ENCODE data around the gene ST8SIA4. TPM values are rescaled to one million over a fixed set of nuclear protein-coding genes. Genes with fewer than 3 reads are reported as not detected.

Gene ST8SIA4
- total RNA-seq, 1 experiment from 2014 or later = 2.5 TPM

- Histone ChIP-seq H3K36me3 (replicated peaks; ENCODE audit: control insufficient read depth, insufficient read depth, low read length) (no peaks in the 10 kb centered on the region), H3K27me3 (ENCODE audit: control insufficient read depth, insufficient read depth, low read length) (0 out of 2 replicates have a peak, but pooled peaks cover 1% of the 10 kb centered on the region), H3K4me3 (ENCODE audit: insufficient read depth, low read depth, low read length) (no peak overlapping the region)
- DNase-seq = no peak
Observed at GRCh38 chr5:100762108-100762507, 141.0 kb downstream of the ST8SIA4 start.

- H3K4me3 ChIP-seq (ENCODE audit: insufficient read depth, low read depth, low read length) = no peak overlapping the region
- H3K27me3 ChIP-seq (ENCODE audit: control insufficient read depth, insufficient read depth, low read length) = peaks cover 1% of the 10 kb centered on the region; the same call in 1 of the 2 replicates
- H3K36me3 ChIP-seq (replicated peaks; ENCODE audit: control insufficient read depth, insufficient read depth, low read length) = no peaks in the 10 kb centered on the region
- DNase-seq = no peak
Observed at GRCh38 chr5:100761192-100761591, 141.9 kb downstream of the ST8SIA4 start.

GRCh38 chr5:100760688-100761087 lies 142.4 kb downstream of the ST8SIA4 start:
- peaks cover 1% of the 10 kb centered on the region; the same call in 1 of the 2 replicates for H3K27me3 ChIP-seq (ENCODE audit: control insufficient read depth, insufficient read depth, low read length)
- no peak for DNase-seq
- H3K36me3 ChIP-seq (replicated peaks; ENCODE audit: control insufficient read depth, insufficient read depth, low read length) = no peaks in the 10 kb centered on the region
- no peak overlapping the region for H3K4me3 ChIP-seq (ENCODE audit: insufficient read depth, low read depth, low read length)

GRCh38 chr5:100758780-100759179 lies 144.3 kb downstream of the ST8SIA4 start:
- H3K27me3 ChIP-seq (ENCODE audit: control insufficient read depth, insufficient read depth, low read length) = peaks cover 1% of the 10 kb centered on the region; the same call in 1 of the 2 replicates
- DNase-seq = no peak

DNA sequence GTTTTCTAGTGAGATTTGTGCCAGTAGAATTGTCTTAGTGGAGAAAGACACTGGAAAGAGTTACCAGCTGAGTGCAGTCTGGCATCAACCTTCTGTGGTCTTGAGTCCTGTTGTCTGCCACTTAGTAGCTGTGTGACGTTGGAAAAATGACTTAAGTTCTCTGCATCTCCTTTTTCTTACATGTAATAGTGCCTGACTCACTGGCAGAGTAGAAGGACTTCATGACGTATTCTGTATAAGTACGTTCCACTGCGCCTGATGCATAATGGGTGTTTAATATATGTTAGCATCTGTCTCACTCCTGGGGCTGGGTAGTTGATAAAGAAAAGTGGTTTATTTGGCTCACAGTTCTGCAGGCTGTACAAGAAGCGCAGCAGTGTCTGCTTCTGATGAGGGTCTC lies 144.8 kb downstream of the ST8SIA4 start:
- no peak for DNase-seq
- Histone ChIP-seq H3K27me3 (ENCODE audit: control insufficient read depth, insufficient read depth, low read length) (peaks cover 1% of the 10 kb centered on the region; the same call in 1 of the 2 replicates), H3K36me3 (replicated peaks; ENCODE audit: control insufficient read depth, insufficient read depth, low read length) (no peaks in the 10 kb centered on the region)

More at GRCh38 chr5:100758780-100759179, 144.3 kb downstream of the ST8SIA4 start:
- no peak overlapping the region for H3K4me3 ChIP-seq (ENCODE audit: insufficient read depth, low read depth, low read length)
- no peaks in the 10 kb centered on the region for H3K36me3 ChIP-seq (replicated peaks; ENCODE audit: control insufficient read depth, insufficient read depth, low read length)

DNA sequence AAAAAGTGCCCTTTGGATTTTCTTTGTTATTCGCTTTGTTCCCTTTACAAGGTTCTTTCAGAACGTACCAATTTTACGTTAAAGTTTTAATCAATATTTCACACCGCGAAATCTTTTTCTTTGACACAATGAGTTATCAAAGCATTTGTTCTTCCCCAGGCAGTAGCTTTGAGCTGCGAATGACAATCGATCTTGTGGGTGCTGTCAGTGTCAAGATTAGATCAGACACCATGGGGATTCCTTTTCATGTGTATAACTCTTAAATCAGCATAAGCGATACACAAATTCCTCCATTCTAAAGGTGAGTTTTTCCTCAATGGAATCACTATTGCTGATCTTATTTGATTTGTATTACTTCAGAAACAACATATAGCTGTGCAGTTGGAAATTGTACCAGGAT lies 145.5 kb downstream of the ST8SIA4 start:
- Histone ChIP-seq H3K36me3 (replicated peaks; ENCODE audit: control insufficient read depth, insufficient read depth, low read length) (no peaks in the 10 kb centered on the region), H3K27me3 (ENCODE audit: control insufficient read depth, insufficient read depth, low read length) (peaks cover 1% of the 10 kb centered on the region; the same call in 1 of the 2 replicates), H3K4me3 (ENCODE audit: insufficient read depth, low read depth, low read length) (no peak overlapping the region)
- peak; percentile 16 for DNase-seq

More for the DNA sequence above, 144.8 kb downstream of the ST8SIA4 start:
- H3K4me3 ChIP-seq (ENCODE audit: insufficient read depth, low read depth, low read length) = no peak overlapping the region

Data from H7 (cell line).